ENCODE results near the gene CCDC73.
"Not testable (repeated sequence)": the region's sequence is repeated elsewhere in the genome, so short reads cannot be mapped to it uniquely, and the experiment has no call there.

CCDC73 gene

DNA sequence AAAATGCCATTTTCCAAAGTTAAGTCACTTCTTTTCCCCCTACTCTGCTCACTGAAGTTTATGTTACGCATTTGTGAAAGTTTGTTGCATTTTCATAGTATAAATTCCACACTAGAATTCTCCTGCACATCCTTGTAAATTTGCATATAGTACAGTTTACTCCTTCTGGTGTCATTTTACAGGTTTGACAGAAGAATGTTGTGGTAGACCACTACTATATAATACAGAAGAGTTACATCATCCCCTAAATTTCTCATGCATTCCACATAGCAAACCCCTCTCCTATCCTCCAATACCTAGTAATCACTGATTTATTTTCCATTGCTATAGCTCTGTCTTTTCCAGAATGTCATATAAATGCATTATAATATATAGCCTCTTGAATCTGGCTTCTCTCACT, 64.5 kb downstream of the CCDC73 start:
- no peak for DNase-seq (ENCODE audit: extremely low read depth, low read depth)
- no peak for TF ChIP-seq CTCF (IDR thresholded peaks at IDR 0.05; ENCODE audit: low read depth, low read length)

DNA sequence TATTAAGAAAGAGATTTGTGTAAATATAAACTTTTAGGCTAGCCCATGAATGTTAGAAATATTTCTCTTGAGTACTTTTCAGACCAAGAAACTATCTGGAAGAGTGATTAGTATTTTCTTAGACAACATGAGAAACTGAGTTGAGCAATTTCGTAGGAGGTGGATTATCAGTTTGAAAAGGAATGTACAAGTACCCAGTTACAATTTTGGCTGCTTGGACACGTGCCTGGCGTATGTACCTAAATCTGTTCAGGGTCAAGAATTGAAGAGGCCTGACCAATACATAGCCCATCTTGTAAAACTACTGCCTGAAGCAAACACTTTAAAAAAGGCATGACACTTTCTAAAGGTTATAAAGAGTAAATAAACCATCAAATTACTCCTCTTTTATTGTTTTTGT, 71.1 kb downstream of the CCDC73 start:
- no peak for DNase-seq (ENCODE audit: extremely low read depth, low read depth)
- TF ChIP-seq CTCF (IDR thresholded peaks at IDR 0.05; ENCODE audit: low read depth, low read length): no peak

- DNase-seq (ENCODE audit: extremely low read depth, low read depth): no peak
- no peak for TF ChIP-seq CTCF (IDR thresholded peaks at IDR 0.05; ENCODE audit: low read depth, low read length)
Observed at GRCh38 chr11:32722255-32722654, 72.2 kb downstream of the CCDC73 start.

DNA sequence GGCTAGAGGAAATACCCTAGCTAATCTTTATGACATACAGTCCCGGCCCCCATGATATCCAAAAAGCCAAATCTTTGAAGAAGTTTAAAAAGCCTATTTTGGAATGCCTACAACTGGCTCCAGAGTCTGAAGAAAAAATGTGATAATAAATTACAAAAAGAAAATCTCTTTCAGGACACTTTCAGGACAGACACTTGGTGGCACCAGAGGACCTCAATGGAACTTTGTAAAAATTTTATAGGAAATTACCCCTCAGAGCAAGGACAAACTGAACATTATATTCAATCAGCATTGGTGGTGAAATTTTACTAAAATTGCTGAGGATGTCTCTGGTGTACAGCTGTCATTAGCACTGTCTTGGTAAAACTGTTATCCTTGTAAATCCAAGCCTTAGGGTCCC, 81.0 kb downstream of the CCDC73 start:
- no peak for DNase-seq (ENCODE audit: extremely low read depth, low read depth)
- TF ChIP-seq CTCF (IDR thresholded peaks at IDR 0.05; ENCODE audit: low read depth, low read length): peak; percentile 18

DNA sequence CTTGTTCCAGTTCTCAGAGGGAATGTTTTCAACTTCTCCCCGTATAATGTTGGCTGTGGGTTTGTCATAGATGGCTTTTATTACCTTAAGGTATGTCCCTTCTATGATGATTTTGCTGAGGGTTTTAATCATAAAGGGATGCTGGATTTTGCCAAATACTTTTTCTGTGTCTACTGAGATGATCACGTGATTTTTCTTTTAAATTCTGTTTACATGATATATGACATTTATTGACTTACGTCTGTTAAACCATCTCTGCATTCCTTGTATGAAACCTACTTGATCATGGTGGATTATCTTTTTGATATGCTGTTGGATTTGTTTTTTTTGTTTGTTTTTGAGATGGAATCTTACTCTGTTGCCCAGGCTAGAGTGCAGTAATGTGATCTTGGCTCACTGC, 85.5 kb downstream of the CCDC73 start:
- not testable (repeated sequence) for DNase-seq (ENCODE audit: extremely low read depth, low read depth)

DNA sequence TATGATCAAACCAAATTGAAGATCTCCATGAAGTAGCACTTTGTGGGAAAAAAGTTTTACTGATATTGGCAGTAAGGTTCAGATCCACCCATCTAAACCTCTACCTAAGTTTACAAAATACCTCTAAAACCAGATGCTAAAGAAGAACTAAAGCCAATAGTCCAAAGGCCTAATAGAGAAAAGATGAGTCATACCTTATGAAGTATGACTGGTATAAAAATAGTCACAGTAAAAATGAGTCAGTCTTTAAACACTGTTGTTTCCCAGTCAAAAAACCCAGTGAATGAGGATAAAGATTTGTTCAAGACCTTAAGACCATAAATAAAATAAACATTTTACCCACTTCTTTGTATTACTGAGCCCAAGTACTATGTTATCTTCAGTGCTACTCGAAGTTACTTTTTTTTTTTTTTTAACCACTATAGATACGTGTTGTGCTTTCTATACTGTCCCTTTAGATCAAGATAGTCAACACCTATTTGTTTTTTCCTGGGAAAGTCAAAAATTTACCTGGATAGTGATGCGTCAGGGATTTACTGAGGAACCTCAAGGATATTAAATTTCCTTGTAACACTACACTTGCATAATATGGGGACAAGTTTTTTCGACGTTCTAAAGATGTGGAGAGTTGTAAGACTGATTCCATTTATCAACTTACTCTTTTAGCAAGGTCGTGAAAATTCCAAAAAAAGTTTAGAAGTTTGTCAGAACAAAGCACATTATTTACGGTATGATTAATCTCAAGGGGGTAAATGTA, 87.3 kb downstream of the CCDC73 start:
- TF ChIP-seq CTCF (IDR thresholded peaks at IDR 0.05; ENCODE audit: low read depth, low read length): no peak
- DNase-seq (ENCODE audit: extremely low read depth, low read depth): peak; percentile 15

DNA sequence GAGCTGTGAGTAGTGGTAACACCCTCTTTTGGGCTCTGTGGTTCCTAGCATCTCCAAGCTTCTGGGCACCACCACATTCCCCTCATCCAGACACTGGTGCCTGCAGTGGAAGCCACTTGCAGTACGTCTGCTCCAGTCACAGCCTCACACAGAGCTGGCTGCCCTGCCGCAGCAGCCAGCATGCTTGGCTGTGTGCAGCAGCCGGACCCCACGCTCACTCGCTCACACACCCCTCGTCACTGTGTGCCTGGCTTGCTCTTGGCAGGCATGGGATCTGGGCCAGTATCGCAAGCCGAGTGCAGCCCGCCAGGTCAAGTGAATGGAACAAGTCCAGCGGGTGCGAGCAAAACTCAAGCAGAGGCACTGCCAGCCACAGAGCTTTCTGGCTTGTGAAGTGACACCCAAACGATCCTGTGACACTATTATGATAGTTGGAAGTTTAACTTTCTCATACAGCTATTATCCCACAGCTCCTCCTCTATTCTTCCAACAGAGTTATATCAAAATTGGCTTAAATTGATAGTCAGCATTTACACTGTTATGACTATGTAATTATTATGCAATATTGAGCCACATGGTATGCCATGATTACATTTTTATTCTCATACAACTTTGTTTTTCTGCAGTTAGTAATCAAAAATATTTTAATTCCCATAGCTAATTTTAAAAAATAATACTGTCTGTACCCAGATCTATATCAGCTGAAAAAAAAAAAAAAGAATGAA, 89.0 kb downstream of the CCDC73 start:
- no peak for DNase-seq (ENCODE audit: extremely low read depth, low read depth)
- TF ChIP-seq CTCF (IDR thresholded peaks at IDR 0.05; ENCODE audit: low read depth, low read length): no peak
